ENCODE results near the gene CASR.

CASR gene

DNA sequence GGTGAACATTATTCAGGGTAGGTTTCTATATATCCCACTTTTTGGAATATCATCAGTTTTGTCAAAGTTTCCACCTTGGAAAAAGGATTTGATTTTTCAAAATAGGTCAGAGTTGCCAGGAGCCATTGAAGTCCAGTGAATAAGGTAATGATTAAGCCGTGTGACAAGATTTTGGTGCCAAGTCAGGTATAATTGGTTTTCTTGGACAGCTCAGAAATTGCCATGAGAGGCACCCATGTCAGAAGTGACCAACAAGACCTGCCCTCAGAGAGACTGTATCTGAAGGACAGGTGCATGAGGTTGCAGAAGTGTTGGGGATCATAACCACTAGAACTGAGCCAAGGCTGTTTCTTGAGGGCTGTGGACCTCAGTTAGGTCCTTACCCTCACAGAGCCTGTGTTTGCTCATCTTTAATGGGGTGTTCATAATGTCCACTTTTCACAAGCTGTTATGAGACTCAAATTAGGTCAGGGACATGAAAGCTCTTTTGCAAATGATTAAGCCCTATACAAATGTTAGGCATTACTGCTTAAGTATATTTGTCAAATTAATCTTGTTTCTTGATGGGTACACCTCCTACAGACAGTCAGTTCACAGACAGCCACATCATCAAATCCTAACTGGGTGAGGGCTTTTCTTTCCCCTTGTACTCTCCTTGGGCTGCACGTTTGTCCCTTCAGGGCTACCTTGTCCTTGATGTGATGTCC, 32.3 kb downstream of the CASR start:
- no peak for DNase-seq

DNA sequence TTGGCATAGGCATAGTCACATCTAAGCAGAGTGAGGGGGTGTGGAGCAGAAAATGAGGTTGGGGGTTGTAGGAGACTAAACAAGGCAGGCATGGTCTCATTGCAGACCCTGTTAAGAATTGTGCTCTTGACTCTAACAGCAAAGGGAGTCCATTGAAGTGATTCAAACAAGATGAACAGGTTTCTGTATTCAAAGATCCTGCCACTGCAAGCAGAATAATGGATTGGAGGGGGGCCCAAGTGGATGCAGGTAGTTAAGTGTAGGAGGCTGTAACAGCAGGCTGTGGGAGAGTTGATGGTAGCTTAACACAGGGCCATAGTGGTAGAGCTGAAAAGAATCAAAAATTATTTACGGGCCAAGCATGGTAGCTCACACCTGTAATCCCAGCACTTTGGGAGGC, 34.4 kb downstream of the CASR start:
- DNase-seq = no peak

DNA sequence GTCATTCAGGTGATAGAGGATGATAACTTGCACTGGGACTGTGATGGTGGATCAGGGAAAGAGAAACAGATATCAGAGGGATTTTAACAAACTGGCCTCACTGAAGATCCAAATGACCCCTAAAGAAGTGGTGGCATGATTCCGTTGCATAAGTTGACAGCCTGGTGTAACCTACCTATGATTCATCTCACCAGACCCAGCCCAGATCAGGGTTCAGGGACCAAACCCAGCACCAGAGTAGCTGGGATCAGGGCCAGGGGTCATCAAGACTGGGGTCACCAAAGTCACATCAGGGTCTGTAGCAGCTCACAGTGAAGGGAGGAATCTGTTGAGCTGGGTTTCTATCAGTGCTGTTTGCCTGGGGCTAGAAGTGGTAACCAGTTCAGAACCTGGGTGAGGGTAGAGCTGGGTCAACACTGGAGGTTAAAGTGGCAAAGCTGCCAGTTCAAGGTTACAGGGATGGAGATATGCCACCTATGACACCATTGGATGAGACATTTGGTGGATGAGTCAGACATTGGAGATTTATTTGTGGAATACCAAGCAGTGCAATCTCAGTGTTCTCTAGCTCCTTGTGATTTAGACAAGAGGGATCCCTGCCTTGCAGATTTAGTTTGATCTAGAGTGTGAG, 35.9 kb downstream of the CASR start:
- no peak for DNase-seq

DNA sequence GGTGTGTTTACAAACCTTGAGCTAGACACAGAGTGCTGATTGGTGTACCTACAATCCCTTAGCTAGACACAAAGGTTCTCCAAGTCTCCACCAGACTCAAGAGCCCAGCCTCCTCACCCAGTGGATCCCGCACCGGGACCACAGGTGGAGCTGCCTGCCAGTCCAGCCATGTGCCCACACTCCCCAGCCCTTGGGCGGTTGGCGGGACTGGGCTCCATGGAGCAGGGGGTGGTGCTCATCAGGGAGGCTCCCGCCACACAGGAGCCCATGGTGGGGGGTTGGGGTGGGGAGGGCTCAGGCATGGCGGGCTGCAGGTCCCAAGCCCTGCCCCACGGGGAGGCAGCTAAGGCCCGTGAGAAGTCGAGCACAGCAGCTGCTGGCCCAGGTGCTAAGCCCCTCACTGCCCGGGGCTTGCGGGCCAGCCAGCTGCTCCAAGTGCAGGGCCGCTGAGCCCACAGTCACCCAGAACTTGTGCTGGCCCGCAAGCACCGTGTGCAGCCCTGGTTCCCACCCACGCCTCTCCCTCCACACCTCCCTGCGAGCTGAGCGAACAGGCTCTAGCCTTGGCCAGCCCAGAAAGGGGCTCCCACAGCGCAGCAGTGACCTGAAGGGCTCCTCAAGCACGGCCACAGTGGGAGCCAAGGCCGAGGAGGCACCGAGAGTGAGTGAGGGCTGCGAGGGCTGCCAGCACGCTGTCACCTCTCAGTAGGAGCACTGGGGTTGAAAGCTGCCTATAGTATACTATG, 43.7 kb downstream of the CASR start:
- DNase-seq = no peak

DNA sequence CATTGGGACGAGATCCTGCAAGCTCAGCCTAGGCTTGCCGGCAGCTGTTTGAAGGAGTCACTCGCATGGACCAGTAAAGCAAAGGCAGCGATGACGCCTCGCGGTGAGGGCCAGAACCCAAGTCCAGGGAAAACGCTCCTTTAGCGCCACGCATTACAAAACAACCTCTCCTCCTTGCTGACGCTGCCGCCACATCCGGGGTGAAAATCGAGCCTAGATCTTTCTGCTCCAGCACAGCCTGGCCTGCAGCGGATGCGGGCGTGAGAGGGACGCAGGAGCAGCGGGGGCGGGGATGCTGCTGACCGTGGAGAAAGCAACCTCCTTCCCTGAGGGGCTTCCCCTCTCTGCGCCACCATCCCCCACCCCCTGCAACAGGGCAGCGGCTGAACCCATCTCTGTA, 46.7 kb downstream of the CASR start:
- DNase-seq = no peak

DNA sequence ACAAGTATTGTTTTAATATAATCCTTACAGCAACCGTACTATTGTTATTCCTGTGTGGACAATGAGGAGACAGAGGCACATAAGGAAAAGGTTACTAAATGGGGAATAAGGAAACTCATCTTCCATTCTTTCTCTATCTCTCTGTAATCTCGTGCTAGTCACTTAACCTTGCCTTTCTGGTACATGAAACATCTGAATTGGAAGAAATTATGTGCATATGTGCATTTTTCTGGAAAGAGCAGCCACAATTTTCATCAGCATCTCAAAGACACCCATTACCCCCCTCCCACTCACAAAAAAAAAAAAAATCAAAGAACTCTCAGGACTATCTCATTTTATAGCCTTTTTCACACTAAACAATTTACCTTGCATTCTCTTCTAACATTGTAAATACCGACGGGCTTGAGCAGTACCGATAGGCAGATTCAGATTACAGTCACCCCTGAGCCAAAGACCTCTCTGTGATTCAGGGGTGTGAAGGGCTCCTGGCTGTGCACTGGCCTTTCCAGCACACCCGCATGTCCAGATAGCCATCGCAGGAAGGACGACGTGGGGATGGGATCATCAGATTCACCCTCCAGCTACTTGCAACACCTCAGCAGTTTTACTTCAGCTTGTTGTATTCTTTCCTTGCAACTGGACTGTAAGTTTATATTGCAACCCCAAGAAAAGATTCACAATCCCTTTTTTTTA, 48.1 kb downstream of the CASR start:
- DNase-seq = no peak

DNA sequence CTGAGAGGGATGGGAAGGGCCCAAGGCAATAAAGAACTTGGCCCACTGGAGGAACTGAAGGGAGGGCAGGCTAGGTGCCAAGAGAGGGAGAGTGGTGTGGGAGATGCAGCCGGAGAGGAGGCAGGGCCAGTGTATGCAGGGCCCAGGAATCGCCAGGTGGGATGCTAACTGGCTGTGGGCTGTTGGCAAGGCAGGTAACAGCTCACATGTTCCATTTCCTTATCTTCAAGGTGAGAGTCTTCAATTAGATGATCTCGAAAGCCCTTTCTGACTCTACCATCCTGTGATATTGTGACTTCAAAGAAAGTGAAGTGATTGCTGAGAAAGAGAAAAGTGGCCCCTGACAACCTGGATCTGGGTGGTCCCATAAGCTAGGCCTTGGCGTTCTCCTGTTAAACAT, 49.0 kb downstream of the CASR start:
- no peak for DNase-seq

DNA sequence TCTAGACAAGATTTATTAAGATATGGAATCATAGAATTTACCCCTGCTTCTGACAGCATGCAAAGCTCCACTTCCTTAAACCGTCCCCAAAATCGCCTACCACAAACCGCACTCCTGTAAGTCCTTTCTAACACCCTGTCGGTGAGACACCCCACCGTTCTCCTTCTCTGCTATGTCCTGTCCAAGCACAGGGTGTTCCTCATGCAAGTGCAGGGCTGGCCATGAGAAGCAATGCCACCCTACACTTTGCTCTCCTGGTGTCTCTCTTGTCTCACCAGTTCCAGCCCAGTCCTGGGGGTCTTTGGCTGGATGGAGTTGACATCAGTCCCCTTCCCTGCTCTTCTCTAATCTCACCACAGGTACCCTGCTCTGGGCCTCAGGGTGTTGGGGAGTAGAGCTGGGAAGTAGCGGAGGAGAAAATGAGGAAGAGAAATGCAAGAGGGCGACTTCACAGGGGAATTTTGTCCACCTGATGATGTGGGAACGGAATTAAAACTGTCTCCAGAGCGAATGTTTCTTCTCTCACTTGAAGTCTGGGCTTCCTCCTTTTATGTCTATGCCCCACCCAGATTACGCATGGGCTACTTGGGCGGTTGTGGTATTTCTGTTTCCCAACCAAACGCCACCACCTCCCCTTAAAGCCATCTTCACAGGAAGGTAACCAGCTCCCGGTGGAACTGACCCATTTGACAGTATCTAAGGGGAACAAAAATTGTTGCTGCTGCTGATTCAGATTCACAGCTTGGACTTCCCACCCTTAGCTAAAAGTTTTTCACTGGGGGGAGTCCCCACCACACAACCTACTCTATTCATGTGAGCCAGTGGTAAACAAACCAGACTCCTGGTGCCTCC, 49.9 kb downstream of the CASR start:
- DNase-seq = no peak

DNA sequence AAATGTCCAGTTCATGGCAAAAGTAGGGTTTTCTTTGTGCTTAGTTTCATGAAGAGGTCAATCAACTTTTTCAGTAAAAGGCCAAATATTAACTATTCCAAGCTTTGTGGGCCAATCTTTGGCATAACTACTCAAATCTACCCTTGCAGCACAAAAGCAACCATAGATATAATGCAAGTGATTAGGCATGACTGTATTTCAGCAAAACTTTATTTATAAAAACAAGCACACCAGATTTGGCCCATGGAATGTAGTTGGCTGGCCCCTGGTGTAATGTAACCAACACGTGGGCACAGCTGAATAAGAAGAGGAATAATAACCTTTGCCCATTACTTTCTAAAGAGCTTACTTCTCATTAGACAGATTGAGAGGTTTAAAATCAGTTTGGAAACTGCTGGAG, 50.6 kb downstream of the CASR start:
- no peak for DNase-seq

DNA sequence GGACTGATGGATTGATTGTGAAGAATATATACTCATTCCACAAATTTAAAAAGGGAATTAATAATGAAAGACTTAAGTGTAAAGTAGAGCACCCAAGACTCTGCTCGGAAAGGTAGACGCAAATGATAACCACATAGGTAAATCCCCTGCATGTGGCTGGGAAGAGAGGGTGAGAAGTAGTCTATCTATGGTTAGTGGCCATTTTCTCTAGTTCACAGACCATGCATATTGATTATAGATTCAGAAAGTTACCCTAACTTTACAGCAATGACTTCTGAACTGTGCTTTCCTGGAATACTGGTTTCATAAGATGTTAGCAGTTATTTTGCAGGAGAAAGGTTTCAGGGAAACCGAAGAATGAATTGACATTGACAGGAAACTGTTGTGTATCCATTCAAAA, 51.7 kb downstream of the CASR start:
- no peak for DNase-seq

DNA sequence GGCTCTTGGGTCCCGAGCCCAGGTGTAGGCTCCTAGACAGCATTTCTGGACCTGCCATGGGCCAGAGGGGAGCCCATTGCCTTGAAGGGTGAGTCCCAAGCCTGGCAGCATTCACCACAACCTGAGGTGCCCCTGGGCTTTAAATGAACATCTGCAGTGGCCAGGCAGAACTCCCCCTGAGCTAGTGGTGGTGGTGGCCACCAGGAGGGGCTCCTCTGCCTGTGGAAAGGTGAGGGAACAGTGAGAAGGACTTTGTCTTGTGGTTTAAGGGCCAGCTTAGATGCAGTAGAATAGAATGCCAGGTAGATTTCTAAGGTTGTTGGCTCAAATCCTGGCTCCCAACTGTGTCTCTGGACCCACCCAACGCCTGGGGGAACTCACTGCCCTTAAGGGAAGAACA, 55.6 kb downstream of the CASR start:
- no peak for DNase-seq

DNA sequence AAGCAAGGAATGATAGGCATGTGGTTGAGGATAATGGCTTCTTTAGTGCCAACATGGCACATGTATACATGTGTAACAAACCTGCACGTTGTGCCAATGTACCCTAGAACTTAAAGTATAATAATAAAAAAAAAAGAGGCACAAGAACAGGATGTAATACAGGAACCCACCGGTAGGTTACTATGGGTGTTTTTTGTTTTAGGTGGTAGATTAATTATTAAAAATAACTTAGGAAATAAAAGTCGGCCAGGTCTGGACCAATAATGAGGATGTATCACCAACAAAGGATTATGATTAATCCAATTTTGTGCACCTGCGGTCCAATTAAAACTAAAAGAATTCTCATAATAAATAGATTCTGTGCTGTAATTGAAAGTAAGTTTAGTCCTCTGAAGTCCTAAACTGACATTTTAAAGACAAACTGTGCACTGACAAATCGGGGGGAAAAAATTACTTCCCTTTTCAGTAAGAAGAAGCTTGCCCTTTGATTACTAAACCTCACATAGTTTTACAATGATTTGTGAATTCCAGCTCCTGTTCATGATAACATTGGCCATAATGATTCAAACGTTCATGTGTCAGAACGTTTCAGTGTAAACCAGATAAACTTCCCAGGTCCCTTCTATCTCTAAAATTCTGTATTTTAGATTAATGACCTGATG, 62.2 kb downstream of the CASR start:
- no peak for DNase-seq

DNA sequence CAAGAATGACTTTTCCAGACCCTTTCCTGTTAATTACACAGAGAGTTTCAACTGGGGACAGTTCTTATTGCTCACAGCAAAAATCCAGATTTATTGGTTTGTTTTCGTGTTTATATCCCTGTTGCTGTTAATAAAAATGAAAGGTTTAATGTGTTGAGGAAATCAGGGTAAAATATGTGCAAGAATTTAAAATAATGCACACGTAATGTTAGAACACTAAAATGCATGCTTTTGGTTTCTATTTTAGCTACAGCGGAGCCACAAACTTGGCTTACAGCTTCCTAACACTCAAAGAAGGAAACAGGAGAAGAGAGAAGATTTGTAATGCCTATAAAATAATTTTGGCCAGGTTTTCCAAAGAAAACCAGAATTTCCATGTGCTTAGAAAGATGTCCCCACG, 62.7 kb downstream of the CASR start:
- no peak for DNase-seq

DNA sequence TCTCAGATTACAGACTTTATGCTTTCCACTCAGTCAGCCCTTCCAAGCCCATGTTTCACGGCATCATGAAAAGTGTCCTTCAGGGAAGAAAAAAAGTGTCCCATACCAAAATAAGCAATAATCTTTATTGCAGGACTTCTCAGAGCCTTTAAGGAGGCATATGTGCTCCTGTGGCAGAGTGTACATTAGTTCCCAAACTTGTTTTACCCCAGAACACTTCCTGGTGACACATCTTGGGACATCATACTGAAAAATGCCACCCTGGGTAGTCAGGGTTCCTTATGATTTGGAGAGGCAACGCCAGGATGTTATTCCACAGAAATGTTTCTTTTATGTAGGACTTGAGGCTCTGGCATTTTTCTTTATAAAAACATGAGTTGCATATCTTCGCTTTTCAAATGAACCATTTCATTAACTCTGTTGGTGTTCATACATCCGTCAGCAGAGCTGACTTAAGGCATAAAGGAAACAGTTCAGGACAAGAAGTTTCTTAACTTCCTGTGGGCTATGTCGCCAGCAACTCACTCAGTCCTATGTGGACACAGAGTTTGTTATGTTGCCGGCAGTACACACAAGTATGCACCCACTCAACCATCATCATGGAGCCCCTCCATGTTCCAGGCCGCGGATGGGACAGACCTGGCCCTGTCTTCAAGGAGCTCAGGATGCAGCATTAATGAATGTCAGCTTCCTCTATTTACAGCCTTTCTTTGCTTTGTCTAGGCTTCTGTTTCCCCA, 63.8 kb downstream of the CASR start:
- DNase-seq = no peak

DNA sequence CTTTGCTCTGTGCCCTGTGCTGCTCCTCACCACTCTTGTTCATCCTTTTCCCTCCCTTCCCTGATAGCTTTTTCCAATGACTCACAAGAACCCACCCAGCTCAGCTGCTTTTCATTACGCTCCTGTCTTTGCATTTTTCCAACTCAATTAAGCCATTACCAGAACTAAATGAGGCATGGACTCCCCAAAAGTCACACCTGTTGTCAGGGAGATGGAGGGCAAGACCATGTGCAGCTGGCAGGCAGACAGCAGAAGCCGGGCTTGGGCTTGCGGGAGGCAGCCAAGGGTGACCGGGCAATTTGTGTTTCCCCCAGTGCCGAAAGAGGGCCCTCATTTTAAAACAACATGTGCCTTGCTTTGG, 64.3 kb downstream of the CASR start:
- no peak for DNase-seq

DNA sequence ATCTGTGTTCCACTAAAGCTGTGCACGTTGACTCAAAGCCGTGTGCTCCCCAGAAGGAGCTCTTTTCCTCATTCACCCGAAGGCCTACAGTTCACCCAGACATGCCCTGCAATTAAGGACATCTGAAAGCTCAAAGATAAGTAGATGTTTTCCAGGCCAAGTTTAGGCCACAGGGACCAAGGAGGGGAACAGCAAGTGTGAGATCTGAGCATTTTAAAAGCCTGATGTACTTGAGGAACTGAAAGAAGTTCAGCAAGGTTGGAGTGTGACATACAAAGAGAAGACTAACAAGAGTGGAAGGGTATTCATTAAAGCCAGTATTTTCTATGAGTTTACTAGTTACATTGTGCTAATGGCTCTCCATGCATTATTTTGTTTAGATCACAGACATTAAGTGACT, 68.0 kb downstream of the CASR start:
- no peak for DNase-seq

DNA sequence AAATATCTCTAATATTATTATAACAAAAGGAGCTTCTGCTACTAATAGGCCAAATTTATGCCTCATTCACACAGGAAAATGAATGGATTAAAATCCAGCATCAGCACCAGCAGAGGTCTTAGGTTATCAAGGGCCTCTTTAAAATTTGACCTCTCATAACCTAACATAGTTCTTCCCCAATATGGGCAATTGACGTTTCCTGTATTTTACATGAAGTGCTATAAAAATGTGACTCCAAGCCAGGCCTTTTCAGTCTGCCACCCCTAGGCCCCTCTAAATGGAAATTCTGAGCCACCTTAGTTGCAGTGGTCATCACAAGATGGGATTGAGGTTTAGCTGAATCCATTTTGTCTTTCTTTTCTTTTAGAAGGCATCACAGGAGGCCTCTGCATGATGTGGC, 70.1 kb downstream of the CASR start:
- DNase-seq = no peak

DNA sequence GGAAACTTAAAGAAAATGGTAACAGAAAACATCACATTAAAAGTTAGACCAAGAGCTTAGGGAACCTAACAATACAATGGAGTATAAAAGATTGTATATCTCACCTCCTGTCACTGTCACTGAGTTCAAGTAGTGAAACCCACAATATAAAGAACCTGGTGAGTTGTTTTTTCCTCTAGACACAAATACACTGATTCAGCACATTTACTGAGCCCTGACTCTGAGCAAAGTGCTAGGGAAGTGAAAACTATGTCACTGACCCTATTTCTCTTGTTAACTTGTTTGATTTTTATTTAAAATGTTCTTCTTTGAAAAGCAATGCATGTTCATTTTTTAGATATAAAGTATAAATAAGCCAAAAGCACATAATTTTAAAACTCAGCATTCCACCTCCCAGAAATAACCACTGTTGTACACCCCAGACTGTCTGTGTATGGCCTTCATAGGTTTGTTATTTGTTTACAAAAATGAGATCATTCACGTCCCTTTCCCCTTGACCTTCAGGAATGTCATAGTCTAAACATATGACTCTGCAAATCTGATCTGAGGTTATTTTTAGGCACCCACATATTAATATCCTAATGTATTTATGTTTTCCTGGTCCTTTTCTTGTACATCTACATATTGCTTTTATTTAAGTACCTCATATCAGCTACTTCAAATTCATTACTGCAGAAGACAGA, 72.4 kb downstream of the CASR start:
- no peak for DNase-seq

DNA sequence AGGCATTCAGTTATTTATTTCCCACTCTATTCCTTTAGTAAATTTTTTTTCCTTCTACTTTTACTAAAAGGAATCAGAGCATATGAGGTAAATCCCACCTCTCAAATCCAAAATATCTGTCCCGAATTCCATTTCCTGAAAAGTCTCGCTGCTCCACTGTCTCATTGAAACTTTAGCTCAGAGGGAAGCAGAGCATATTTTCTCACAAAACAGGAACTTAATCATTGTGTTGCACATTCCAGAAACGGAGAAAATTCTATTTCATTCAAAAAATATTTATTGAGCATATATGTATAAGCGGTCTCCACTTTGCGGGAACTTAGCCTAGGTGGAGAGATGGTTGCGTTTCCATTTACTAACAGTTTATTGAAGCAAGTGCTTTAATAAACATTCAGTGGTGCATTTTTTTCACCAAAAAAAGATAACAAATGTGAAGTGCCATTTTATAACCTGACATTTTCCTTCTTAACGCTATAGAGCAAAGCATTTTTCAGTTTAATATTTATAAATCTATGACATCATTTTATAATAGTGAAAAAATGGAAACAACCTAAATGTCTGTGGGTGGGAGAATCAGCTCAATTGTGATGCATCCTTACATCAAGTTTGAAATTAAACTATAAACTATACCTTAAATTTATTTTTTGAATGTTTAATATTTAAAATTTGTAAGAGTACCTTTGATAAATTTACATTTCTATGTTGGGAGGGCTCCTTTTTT, 74.3 kb downstream of the CASR start:
- DNase-seq = no peak

DNA sequence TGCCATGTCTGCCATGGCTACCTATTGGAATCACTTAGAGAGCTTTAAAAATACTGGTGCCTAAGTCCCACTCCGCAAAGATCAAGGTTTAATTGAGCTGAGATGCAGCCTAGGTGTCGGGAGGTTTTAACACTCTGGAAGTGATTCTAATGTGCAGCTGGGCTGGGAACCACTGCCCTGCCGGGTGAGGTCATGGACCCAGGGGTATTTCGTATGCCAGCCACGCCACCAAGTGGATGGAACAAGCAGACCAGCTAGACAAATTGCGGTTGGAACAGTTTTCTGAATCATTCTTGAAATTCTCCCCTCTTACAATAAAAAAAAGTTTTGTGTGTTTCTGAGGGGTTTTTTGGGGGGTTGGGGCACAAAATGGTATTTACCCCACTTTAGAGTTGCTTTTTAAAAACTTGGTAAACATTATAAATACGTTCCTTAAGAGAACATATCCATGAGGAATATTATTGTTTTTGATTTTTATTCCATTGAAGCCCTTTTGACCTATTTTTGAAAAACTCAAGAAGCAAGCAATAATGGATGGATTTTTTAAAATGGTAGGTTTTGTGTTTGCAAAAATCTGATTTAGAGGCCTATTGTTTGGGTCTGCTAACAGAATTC, 75.4 kb downstream of the CASR start:
- peak; percentile 9 for DNase-seq
